ENCODE data around the gene RBM39. TPM values are rescaled to one million over a fixed set of nuclear protein-coding genes. Genes with fewer than 3 reads are reported as not detected.

RBM39 gene
- total RNA-seq, 4 donors from 2014 or later, result 143 to 272 (median 165) TPM

DNA sequence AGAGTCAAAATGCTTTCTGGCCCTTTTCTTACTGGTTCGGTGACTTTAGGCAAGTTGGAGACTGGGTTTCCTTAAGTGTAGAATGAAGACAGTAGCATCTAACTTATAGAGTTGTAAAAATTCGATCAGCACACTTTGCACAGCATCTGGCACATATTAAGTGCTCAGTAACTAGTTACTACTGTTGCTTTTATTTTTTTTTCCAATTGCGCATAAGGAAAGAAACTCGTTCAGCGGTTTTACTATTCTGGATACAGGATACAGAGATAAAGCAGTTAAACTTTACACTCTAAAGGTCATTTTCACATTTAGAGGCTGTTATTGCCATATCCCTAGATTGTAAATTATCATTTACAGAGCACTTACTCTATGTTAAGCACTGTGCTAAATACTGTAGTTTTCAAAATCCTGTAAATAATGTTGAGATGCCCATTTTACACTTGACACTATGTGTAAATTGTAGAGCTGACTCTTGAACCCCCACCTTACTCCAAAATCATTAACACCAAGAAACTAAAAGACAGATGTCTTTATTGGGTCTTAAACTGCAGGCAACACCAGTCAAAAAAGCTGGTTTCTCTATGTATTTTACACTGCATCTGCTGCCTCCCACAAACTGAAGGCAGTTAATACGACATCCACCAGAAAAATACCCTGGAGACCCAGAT is 42.0 kb downstream of the RBM39 start:
- Histone ChIP-seq H3K27ac (replicated peaks in 1 of 4) (peak overlapping the region; percentile 91 to 95 (median 94)), H3K4me3 (peak overlapping the region; percentile 88 to 100 (median 92)), H3K36me3 (peaks cover 26 to 58% (median 56%) of the 10 kb centered on the region in 4 donors), H3K4me1 (peaks cover 19 to 43% (median 31%) of the 10 kb centered on the region in 4 donors), H3K9me3 (no peaks in the 10 kb centered on the region), H3K27me3 (no peaks in the 10 kb centered on the region)
- 20% methylated on average over 6 of the region's 6 CpGs for WGBS
- intact Hi-C loops (cut with DNase I), result loop anchor here (2.0 to 10.0 kb wide), 2 partner anchors 73 to 185 kb away; partner anchors contain the start of gene PHF20
- no peak for TF ChIP-seq POLR2AphosphoS5 (IDR thresholded peaks at IDR 0.05)
- TF ChIP-seq EP300 (IDR thresholded peaks at IDR 0.05), result no peak
- no peak for DNase-seq (ENCODE audit: extremely low spot score)

DNA sequence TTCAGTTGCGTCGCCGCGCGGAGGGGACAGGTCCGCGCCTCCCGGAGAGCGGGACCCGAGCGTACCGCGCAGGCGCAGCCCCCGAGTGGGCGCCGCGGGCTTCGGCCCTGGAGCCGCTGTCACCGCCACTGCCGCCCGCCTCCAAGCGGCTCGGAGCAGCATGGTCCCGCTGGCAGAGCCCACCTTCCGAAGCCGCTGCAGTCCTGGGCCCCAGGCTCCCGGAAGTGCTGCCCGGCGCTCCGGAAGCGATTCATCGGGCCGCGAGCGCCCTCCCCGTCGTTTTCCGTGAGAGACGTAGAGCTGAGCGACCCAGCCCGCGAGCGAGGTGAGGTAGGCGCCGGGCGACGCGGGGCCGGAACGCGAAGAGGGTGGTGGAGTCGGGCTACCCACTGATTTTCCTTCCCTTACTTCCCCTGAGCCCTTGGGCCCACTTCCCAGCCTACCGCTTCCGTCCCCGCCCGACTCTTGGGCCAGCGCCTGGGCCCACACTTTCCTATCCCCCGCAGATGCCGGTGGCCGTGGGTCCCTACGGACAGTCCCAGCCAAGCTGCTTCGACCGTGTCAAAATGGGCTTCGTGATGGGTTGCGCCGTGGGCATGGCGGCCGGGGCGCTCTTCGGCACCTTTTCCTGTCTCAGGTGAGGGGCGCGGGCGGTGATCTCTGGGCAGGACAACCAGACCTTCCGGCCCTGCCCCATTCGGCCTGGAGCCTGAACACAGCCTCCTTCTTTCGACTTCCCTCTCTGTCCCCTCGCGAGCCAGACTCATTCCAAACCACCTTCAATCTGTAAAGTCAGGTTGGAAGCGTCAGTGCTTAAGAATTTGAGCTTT is 42.7 kb downstream of the RBM39 start, which contains the start of the genes NFS1 and ROMO1:
Gene NFS1 (minus strand): TSS at position 226 of the 830 bp plus-strand sequence. CDS start 64 bp downstream, at position 162.
Gene ROMO1 (plus strand): TSS at position 279 of the 830 bp plus-strand sequence. CDS start 228 bp downstream, at position 507.
- H3K27ac ChIP-seq (replicated peaks in 1 of 4), result peak within 1 kb of the TSS; percentile 91 to 95 (median 94)
- H3K4me1 ChIP-seq, result peaks cover 19 to 43% (median 29%) of the 10 kb centered on the region in 4 donors
- no peaks in the 10 kb centered on the region for H3K27me3 ChIP-seq
- peak within 1 kb of the TSS; percentile 88 to 100 (median 92) for H3K4me3 ChIP-seq
- intact Hi-C loops (cut with DNase I), result loop anchor here (2.0 kb wide), 1 partner anchor 73 kb away; the partner anchor contains the start of gene PHF20
- DNase-seq (ENCODE audit: extremely low spot score), result peak; percentile 96
- TF ChIP-seq POLR2A (IDR thresholded peaks at IDR 0.05; ENCODE audit: low read depth), result peak; percentile 29
- peak; percentile 88 to 92 for TF ChIP-seq POLR2AphosphoS5 (IDR thresholded peaks at IDR 0.05)
- no peak for TF ChIP-seq EP300 (IDR thresholded peaks at IDR 0.05)
- TF ChIP-seq, protein P1, sequence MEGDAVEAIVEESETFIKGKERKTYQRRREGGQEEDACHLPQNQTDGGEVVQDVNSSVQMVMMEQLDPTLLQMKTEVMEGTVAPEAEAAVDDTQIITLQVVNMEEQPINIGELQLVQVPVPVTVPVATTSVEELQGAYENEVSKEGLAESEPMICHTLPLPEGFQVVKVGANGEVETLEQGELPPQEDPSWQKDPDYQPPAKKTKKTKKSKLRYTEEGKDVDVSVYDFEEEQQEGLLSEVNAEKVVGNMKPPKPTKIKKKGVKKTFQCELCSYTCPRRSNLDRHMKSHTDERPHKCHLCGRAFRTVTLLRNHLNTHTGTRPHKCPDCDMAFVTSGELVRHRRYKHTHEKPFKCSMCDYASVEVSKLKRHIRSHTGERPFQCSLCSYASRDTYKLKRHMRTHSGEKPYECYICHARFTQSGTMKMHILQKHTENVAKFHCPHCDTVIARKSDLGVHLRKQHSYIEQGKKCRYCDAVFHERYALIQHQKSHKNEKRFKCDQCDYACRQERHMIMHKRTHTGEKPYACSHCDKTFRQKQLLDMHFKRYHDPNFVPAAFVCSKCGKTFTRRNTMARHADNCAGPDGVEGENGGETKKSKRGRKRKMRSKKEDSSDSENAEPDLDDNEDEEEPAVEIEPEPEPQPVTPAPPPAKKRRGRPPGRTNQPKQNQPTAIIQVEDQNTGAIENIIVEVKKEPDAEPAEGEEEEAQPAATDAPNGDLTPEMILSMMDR (IDR thresholded peaks at IDR 0.05), result peak; percentile 14 to 42 (median 36)
- no peaks in the 10 kb centered on the region for H3K9me3 ChIP-seq
- 0% methylated on average over 18 of the region's 81 CpGs for WGBS
- H3K36me3 ChIP-seq, result peaks cover 18 to 57% (median 56%) of the 10 kb centered on the region in 4 donors

DNA sequence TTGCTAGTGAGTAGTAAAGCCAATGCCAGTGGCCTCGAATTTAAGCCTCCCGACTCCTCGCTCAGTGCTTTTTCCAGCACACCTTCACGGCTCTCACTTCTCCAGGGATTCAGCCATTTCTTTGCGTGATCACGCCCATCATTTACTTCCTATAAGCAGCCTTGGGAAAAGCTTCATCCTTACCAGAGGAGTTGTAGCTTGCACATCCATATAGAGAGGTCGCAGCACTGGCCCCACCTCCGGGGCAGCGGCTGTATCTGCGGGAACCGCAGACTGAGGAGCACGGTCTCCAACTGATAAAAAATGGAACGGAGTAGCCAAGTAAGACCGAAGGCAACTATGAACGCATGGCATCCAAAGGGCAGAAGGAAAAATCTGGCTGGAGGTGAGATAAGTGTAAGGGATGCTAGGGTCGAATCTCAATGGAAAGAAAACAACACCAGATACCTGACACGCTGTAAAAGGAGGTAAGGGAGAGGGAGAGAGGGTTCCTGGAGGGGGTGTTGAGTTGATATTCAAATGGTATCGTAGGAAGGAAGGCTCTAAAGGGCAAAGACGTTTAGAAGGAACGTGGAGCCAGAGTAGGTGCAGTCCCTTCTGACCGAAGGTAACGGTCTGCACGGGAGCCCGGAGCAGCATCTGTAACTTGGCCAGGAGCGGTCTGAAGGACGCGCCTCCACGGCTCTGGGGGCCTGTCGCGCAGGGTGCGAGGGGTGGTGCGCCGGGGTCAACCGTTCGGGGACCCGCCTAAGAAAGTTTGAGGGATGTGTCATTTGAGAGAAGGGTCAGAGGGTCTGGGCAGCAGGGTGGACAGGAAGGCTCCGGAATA is 43.5 kb downstream of the RBM39 start:
- Histone ChIP-seq H3K36me3 (peaks cover 18 to 57% (median 56%) of the 10 kb centered on the region in 4 donors), H3K27ac (replicated peaks in 1 of 4) (peak overlapping the region; percentile 91 to 95 (median 94)), H3K4me1 (peaks cover 19 to 43% (median 29%) of the 10 kb centered on the region in 4 donors), H3K27me3 (no peaks in the 10 kb centered on the region), H3K4me3 (peak overlapping the region; percentile 88 to 100 (median 92)), H3K9me3 (no peaks in the 10 kb centered on the region)
- no peak for TF ChIP-seq POLR2AphosphoS5 (IDR thresholded peaks at IDR 0.05)
- no peak for TF ChIP-seq POLR2A (IDR thresholded peaks at IDR 0.05; ENCODE audit: low read depth)
- TF ChIP-seq EP300 (IDR thresholded peaks at IDR 0.05), result no peak
- TF ChIP-seq, protein P1 (IDR thresholded peaks at IDR 0.05), result no peak
- WGBS, result 5% methylated on average over 36 of the region's 37 CpGs
- DNase-seq (ENCODE audit: extremely low spot score), result no peak
- intact Hi-C loops (cut with DNase I), result loop anchor here (2.0 kb wide), 1 partner anchor 74 kb away; the partner anchor contains the start of gene PHF20

DNA sequence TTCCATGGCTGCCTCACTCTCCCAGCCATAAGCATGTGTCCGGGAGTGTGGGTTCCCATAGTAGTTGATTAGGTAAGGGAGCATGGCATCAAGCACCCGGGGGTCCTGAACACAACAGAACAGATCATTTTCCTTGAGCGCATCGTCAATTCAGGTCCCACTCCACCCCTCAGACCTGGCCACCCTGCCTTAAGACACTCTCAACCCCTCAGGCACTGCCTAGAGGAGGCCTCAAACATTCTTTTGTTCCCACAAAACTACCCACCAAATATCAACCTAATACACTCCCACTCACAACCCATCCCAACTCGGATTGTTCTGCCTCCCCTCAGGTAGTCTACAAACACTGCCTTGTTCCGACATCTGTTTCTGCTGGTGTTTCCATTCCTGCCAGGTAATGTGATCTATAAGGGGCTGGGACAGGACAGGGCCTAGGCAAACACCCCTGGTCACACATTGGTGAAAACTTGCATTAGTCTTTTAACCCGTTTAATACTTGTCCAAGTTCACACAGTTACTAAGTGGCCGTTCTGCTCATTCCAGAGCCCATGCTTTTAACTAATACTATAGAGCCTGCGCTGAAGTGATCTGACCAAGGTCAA is 44.3 kb downstream of the RBM39 start:
- H3K4me1 ChIP-seq, result peaks cover 19 to 40% (median 29%) of the 10 kb centered on the region in 4 donors
- H3K27ac ChIP-seq (replicated peaks in 1 of 4), result peak overlapping the region in 2 of 4 donors; percentile 91 to 95
- no peaks in the 10 kb centered on the region for H3K27me3 ChIP-seq
- DNase-seq (ENCODE audit: extremely low spot score), result no peak
- H3K9me3 ChIP-seq, result no peaks in the 10 kb centered on the region
- H3K36me3 ChIP-seq, result peaks cover 13 to 57% (median 56%) of the 10 kb centered on the region in 4 donors
- peak overlapping the region; percentile 88 to 100 (median 92) for H3K4me3 ChIP-seq
- TF ChIP-seq EP300 (IDR thresholded peaks at IDR 0.05) (no peak), POLR2AphosphoS5 (IDR thresholded peaks at IDR 0.05) (no peak), POLR2A (IDR thresholded peaks at IDR 0.05; ENCODE audit: low read depth) (no peak)
- TF ChIP-seq, protein P1 (IDR thresholded peaks at IDR 0.05), result no peak
- WGBS, result 72% methylated on average over 9 of the region's 9 CpGs
- intact Hi-C loops (cut with DNase I), result loop anchor here (2.0 kb wide), 1 partner anchor 75 kb away; the partner anchor contains the start of gene PHF20
